DND-41 (cell line): Measurements from ENCODE around the gene SIRT6.
"Not testable (repeated sequence)": the region's sequence is repeated elsewhere in the genome, so short reads cannot be mapped to it uniquely, and the experiment has no call there.

Source experiments
- ATAC-seq: fragments of 200-7000 bp; cut with Tn5 transposase; 3 replicates; pipeline ENCODE4 v1.9.1; 2021; ENCODE audit warnings: low read depth; ENCODE audit not compliant: insufficient read depth
- DNase-seq: peaks from one replicate; pipeline ENCODE4 v3.0.0-alpha.2; 2020
- H2AFZ ChIP-seq: 2 replicates; pipeline ENCODE4 v1.6.0; 2012; ENCODE audit warnings: low read depth, low read length
- H3K27ac ChIP-seq: 2 replicates; pipeline ENCODE4 v1.5.1; 2012; ENCODE audit warnings: low read length, inconsistent platforms
- H3K27me3 ChIP-seq: fragments of 200-600 bp; sonication (generic); 2 replicates; pipeline ENCODE4 v1.6.0; 2012; ENCODE audit warnings: low read length, mild to moderate bottlenecking, inconsistent platforms; ENCODE audit not compliant: insufficient read depth, poor library complexity
- H3K36me3 ChIP-seq: 2 replicates; pipeline ENCODE4 v1.5.1; 2012; ENCODE audit warnings: low read length, inconsistent platforms; ENCODE audit not compliant: insufficient read depth
- H3K4me1 ChIP-seq: 2 replicates; pipeline ENCODE4 v1.5.1; 2012; ENCODE audit warnings: mild to moderate bottlenecking, low read length; ENCODE audit not compliant: insufficient read depth
- H3K4me2 ChIP-seq: 2 replicates; pipeline ENCODE4 v1.6.0; 2012; ENCODE audit warnings: mild to moderate bottlenecking, moderate library complexity, low read length, inconsistent platforms; ENCODE audit not compliant: insufficient read depth
- H3K4me3 ChIP-seq, 2 experiments: fragments of 200-600 bp in 1 of 2; shearing (Covaris generic) in 1 of 2; 2 replicates each; pipeline ENCODE4 v1.5.1; 2012 to 2016; ENCODE audit warnings: inconsistent platforms in 2 of 2, low read length in 2 of 2, mild to moderate bottlenecking in 2 of 2, low read depth in 1 of 2, moderate library complexity in 1 of 2
- H3K79me2 ChIP-seq: 2 replicates; pipeline ENCODE4 v1.6.0; 2012; ENCODE audit warnings: low read length, inconsistent platforms; ENCODE audit not compliant: insufficient read depth
- H3K9ac ChIP-seq: 2 replicates; pipeline ENCODE4 v1.6.0; 2012; ENCODE audit warnings: low read depth, mild to moderate bottlenecking, inconsistent platforms, low read length, moderate library complexity
- H3K9me3 ChIP-seq: 2 replicates; pipeline ENCODE4 v1.5.1; 2012; ENCODE audit warnings: low read length, moderate library complexity, mild to moderate bottlenecking, inconsistent platforms; ENCODE audit not compliant: insufficient read depth, severe bottlenecking
- H4K20me1 ChIP-seq: 2 replicates; pipeline ENCODE4 v1.6.0; 2012; ENCODE audit warnings: low read length; ENCODE audit not compliant: insufficient read depth
- EZH2 ChIP-seq: IDR thresholded peaks from 3 replicates; pipeline ENCODE4 v1.6.1; 2012; ENCODE audit warnings: borderline replicate concordance, low read depth, mild to moderate bottlenecking, moderate library complexity, low read length, inconsistent platforms; ENCODE audit not compliant: severe bottlenecking
- TF ChIP-seq, protein P1 (sequence below): IDR thresholded peaks from 2 replicates; pipeline ENCODE4 v1.5.1; 2012; ENCODE audit warnings: borderline replicate concordance, low read length, moderate library complexity, mild to moderate bottlenecking; ENCODE audit not compliant: poor library complexity, severe bottlenecking; ENCODE audit errors: extremely low read depth

SIRT6 gene

DNA sequence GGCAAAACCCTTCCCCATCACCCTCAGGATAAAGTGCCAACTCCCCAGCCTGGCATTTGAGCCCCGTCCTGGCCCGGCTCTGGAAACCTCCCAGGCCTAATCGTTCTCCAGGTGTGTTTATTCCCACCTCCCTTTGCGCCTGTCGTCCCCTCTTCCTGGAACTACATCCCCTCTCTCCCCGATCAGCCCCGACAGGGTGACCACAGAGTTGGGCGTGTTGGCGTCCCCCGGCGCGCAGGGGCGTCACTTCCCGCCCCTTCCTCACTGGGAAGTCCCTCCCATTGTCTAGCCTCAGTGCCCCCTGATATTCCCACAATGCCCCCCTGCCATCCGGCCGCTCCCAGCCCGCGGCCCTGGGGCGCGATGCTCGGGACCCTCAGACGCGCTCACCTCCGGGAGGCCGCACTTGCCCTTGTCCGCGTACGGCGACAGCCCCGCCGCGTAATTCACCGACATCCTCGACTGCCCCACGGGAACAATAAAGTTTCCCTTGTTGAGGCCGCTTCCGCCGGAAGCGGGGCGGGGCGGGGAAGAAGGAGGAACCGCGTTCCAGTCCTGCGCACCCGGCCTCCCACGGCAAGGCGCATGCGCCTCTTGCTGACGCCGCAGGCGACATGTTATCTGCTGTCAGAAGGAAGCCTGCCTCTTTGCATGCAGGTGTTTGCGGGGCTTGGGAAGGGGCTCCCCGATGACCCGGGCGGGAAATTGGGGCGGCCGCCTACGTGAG lies at the start of gene SIRT6, which contains the start of gene ANKRD24:
SIRT6 (minus strand) TSS at position 480 of the 727 bp plus-strand sequence; CDS start at position 456, 24 bp downstream.
ANKRD24 (plus strand) TSS at position 606 of the 727 bp plus-strand sequence. CDS start 3,737 bp downstream, outside the sequence.
- peak; percentile 88 for ATAC-seq
- Histone ChIP-seq H3K27ac (peak within 1 kb of the TSS; percentile 92), H3K9ac (peak within 1 kb of the TSS; percentile 94), H3K9me3 (no peaks in the 10 kb centered on the region), H3K4me3 (peak within 1 kb of the TSS; percentile 99 to 100), H3K4me1 (peaks cover 28% of the 10 kb centered on the region), H4K20me1 (no peaks in the 10 kb centered on the region; the same call in 1 of the 2 replicates), H2AFZ (peak within 1 kb of the TSS; percentile 97), H3K36me3 (peaks cover 26% of the 10 kb centered on the region), H3K4me2 (peak within 1 kb of the TSS; percentile 98), H3K79me2 (peaks cover 25% of the 10 kb centered on the region), H3K27me3 (no peaks in the 10 kb centered on the region)
- peak; percentile 97 for DNase-seq
- TF ChIP-seq, protein P1, sequence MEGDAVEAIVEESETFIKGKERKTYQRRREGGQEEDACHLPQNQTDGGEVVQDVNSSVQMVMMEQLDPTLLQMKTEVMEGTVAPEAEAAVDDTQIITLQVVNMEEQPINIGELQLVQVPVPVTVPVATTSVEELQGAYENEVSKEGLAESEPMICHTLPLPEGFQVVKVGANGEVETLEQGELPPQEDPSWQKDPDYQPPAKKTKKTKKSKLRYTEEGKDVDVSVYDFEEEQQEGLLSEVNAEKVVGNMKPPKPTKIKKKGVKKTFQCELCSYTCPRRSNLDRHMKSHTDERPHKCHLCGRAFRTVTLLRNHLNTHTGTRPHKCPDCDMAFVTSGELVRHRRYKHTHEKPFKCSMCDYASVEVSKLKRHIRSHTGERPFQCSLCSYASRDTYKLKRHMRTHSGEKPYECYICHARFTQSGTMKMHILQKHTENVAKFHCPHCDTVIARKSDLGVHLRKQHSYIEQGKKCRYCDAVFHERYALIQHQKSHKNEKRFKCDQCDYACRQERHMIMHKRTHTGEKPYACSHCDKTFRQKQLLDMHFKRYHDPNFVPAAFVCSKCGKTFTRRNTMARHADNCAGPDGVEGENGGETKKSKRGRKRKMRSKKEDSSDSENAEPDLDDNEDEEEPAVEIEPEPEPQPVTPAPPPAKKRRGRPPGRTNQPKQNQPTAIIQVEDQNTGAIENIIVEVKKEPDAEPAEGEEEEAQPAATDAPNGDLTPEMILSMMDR = no peak
- TF ChIP-seq EZH2 = no peak

DNA sequence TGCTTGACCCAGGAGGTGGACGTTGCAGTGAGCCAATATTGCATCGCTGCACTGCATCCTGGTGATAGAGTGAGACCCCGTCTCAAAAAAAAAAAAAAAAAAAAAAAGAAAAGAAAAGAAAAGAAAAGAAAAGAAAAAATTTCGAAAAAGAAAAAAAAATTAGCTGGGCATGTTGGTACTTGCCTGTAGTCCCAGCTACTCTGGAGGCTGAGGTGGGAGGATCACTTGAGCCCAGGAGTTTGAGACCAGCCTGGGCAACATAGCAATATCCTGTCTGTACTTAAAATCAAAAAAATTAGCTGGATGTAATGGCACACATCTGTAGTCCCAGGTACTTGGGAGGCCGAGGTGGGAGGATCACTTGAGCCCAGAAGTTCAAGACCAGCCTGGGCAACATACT lies 49.8 kb upstream of the SIRT6 start:
- not testable (repeated sequence) for H3K9ac ChIP-seq, H4K20me1 ChIP-seq, H3K27ac ChIP-seq, H2AFZ ChIP-seq, H3K4me3 ChIP-seq, H3K36me3 ChIP-seq, H3K9me3 ChIP-seq, H3K79me2 ChIP-seq, DNase-seq, H3K4me1 ChIP-seq, ATAC-seq, H3K4me2 ChIP-seq
- H3K27me3 ChIP-seq = peaks cover 10% of the 10 kb centered on the region

DNA sequence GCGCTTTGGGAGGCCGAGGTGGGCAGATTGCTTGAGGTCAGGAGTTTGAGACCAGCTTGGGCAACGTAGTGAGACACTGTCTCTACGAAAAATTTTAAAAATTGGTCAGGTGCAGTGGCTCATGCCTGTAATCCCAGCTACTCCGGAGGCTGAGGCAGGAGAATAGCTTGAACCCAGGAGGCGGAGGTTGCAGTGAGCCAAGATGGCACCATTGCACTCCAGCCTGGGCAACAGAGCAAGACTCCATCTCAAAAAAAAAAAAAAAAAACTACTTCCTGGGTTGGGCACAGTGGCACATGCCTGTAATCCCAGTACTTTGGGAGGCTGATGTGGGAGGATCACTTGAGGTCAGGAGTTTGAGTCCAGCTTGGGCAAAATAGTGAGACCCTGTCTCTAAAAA lies 49.2 kb upstream of the SIRT6 start:
- peaks cover 10% of the 10 kb centered on the region for H3K27me3 ChIP-seq
- H3K9ac ChIP-seq, H3K4me3 ChIP-seq, H2AFZ ChIP-seq, H3K27ac ChIP-seq, DNase-seq, H3K9me3 ChIP-seq, ATAC-seq, H3K79me2 ChIP-seq, H3K4me2 ChIP-seq, H4K20me1 ChIP-seq, H3K4me1 ChIP-seq, H3K36me3 ChIP-seq: not testable (repeated sequence)

DNA sequence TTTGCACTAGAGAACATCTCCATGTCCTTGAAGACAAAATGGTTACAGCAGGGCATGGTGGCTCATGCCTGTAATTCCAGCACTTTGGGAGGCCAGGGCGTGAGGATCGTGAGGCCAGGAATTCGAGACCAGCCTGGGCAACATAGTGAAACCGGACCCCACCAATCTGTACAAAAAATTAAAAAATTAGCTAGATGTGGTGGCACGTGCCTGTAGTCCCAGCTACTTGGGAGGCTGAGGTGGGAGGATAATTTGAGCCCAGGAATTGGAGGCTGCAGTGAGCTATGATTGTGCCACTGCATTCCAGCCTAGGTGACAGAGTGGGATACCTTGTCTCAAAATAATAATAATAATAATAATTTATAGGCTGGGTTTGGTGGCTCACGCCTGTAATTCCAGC lies 47.9 kb upstream of the SIRT6 start:
- not testable (repeated sequence) for H3K9me3 ChIP-seq, H3K9ac ChIP-seq, H4K20me1 ChIP-seq, ATAC-seq, H3K27ac ChIP-seq, H3K4me1 ChIP-seq, H3K4me2 ChIP-seq, H3K36me3 ChIP-seq, DNase-seq, H3K79me2 ChIP-seq, H2AFZ ChIP-seq, H3K4me3 ChIP-seq
- H3K27me3 ChIP-seq = peaks cover 10% of the 10 kb centered on the region
